H1 (cell line): ENCODE measurements around the gene EMID1. TPM values are rescaled to one million over a fixed set of nuclear protein-coding genes. Genes with fewer than 3 reads are reported as not detected.

ENCODE experiments used
- CTCF ChIP-seq, 3 experiments: IDR thresholded peaks; 1 replicate in 2 of 3; 2 replicates in 1 of 3; pipeline versions ENCODE4 v1.5.1 to v1.6.1; 2011; ENCODE audit warnings: low read length in 3 of 3, mild to moderate bottlenecking in 3 of 3, inconsistent platforms in 2 of 3, low read depth in 1 of 3, moderate library complexity in 1 of 3; ENCODE audit not compliant: insufficient read depth in 1 of 3; ENCODE audit errors: control extremely low read depth in 1 of 3
- POLR2A ChIP-seq, 2 experiments: IDR thresholded peaks; 1 replicate in 1 of 2; 2 replicates in 1 of 2; pipeline ENCODE4 v1.6.1; 2011; ENCODE audit warnings: low read depth in 2 of 2, low read length in 2 of 2, mild to moderate bottlenecking in 2 of 2; ENCODE audit errors: control extremely low read depth in 1 of 2
- polyA plus RNA-seq, 7 experiments: library from polyadenylated mRNA; depleted of rRNA in 3 of 7; stranded (reverse) in 5 of 7; unstranded in 2 of 7; fragments of >200 nt in 5 of 7; fragments of 200-250 nt in 2 of 7; gene quantifications; 1 replicate in 5 of 7; 2 replicates in 1 of 7; 4 replicates in 1 of 7; pipeline versions ENCODE4 v1.2.1 to v1.2.3, GENCODE V29; 2011 to 2013; ENCODE audit warnings: missing spikeins in 2 of 7, mixed read lengths in 2 of 7
- total RNA-seq: library from RNA; stranded (reverse); fragmentation: NEBNext Ultra II Directional; extraction: Animal tissue kit (Norgen Biotek cat#: 25700); gene quantifications from 2 replicates; pipeline ENCODE4 v1.2.1, GENCODE V29; 2021

Gene EMID1
- total and polyA plus RNA-seq, 2 of the 8 experiments (the other 6 are each of a cell fraction or from before 2014, with no cell fraction given) = 3.9 to 7.4 TPM

- TF ChIP-seq CTCF (IDR thresholded peaks at IDR 0.05; ENCODE audit: control extremely low read depth in 1 of 3, insufficient read depth in 1 of 3, low read depth in 1 of 3, low read length in 3 of 3) = no peak
- TF ChIP-seq POLR2A (IDR thresholded peaks at IDR 0.05; ENCODE audit: control extremely low read depth in 1 of 2, low read depth in 2 of 2, low read length in 2 of 2) = no peak
Observed at GRCh38 chr22:29299136-29299900, 93.6 kb downstream of the EMID1 start (continued).
